MM.1S (cell line): ENCODE measurements around the gene ZP2.

Experiments used
- DNase-seq: peaks from one replicate; pipeline ENCODE4 v3.0.0-alpha.2; 2015
- H2AFZ ChIP-seq: fragments of 300-600 bp; sonication (generic); 2 replicates; pipeline ENCODE4 v1.6.0; 2016; ENCODE audit warnings: antibody characterized with exemption, low read length
- H3F3A ChIP-seq: fragments of 300-600 bp; sonication (generic); 2 replicates; pipeline ENCODE4 v1.6.1; 2016; ENCODE audit warnings: mild to moderate bottlenecking, antibody characterized with exemption, low read length, moderate library complexity, mixed read lengths; ENCODE audit not compliant: insufficient read depth
- H3K27ac ChIP-seq: fragments of 300-600 bp; sonication (generic); 2 replicates; pipeline ENCODE4 v1.5.1; 2016; ENCODE audit warnings: mild to moderate bottlenecking, low read length
- H3K27me3 ChIP-seq: fragments of 300-600 bp; sonication (generic); replicated peaks from 2 replicates; pipeline ENCODE4 v1.6.0; 2016; ENCODE audit warnings: low read length; ENCODE audit not compliant: insufficient read depth
- H3K36me3 ChIP-seq: fragments of 300-600 bp; sonication (generic); replicated peaks from 2 replicates; pipeline ENCODE4 v1.6.1; 2016; ENCODE audit warnings: mild to moderate bottlenecking, low read length, mixed read lengths; ENCODE audit not compliant: insufficient read depth
- H3K4me1 ChIP-seq: fragments of 300-600 bp; sonication (generic); 2 replicates; pipeline ENCODE4 v1.6.1; 2016; ENCODE audit warnings: low read length, mixed read lengths
- H3K4me2 ChIP-seq: fragments of 300-600 bp; sonication (generic); 2 replicates; pipeline ENCODE4 v1.6.0; 2016; ENCODE audit warnings: low read depth, low read length
- H3K4me3 ChIP-seq: fragments of 300-600 bp; sonication (generic); 2 replicates; pipeline ENCODE4 v1.5.1; 2016; ENCODE audit warnings: low read length, mixed read lengths
- H3K79me2 ChIP-seq: fragments of 300-600 bp; sonication (generic); 2 replicates; pipeline ENCODE4 v1.6.1; 2016; ENCODE audit warnings: mixed run types, low read length, mixed read lengths
- H3K9ac ChIP-seq: fragments of 300-600 bp; sonication (generic); 2 replicates; pipeline ENCODE4 v1.6.1; 2016; ENCODE audit warnings: low read length, mixed read lengths
- H3K9me2 ChIP-seq: fragments of 300-600 bp; sonication (generic); replicated peaks from 2 replicates; pipeline ENCODE4 v1.6.1; 2016; ENCODE audit warnings: mild to moderate bottlenecking, low read length, mixed read lengths; ENCODE audit not compliant: insufficient read depth
- H3K9me3 ChIP-seq: fragments of 300-600 bp; sonication (generic); replicated peaks from 2 replicates; pipeline ENCODE4 v1.6.1; 2016; ENCODE audit warnings: mild to moderate bottlenecking, low read length, mixed read lengths; ENCODE audit not compliant: insufficient read depth
- H4K20me1 ChIP-seq: fragments of 300-600 bp; sonication (generic); 2 replicates; pipeline ENCODE4 v1.6.1; 2016; ENCODE audit warnings: mild to moderate bottlenecking, low read length, moderate library complexity, mixed read lengths; ENCODE audit not compliant: insufficient read depth
- EZH2 ChIP-seq: fragments of 300-600 bp; sonication (generic); optimal IDR thresholded peaks from 2 replicates; pipeline ENCODE3; 2017; ENCODE audit warnings: low read depth, mild to moderate bottlenecking, antibody characterized with exemption, low read length, mixed read lengths
- EZH2phosphoT487 ChIP-seq: fragments of 300-600 bp; sonication (generic); IDR thresholded peaks from 2 replicates; pipeline ENCODE4 v1.6.1; 2018; ENCODE audit warnings: antibody characterized with exemption, low read length
- TF ChIP-seq, protein P1 (sequence below): fragments of 300-600 bp; sonication (generic); IDR thresholded peaks from 2 replicates; pipeline ENCODE4 v1.5.1; 2016; ENCODE audit warnings: antibody characterized with exemption, low read length, mixed read lengths

Gene ZP2

DNA sequence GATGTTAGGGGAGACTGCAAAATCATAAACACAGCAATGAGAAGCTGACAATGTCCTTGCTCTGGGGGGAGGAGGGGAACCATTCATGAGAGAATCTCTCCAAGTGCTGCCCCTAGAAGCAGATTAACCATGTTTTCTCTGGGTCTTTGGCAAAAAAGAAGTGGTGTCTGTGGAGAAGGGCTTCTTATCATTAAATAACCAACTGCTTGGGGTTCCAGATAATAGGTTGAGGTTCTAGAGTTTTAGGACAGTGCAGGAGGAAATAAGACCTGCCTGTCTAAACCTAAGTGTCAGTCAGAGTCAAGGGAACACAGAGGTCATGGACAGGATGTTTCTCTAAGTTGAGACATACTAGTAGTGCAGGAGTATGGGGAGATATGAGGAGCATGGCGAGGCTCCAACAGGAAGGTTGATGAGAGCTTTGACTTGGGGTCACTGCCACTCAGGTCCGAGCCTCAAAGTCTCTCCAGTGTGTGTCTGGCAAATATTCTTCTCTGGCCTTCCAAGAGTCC, 17.0 kb upstream of the ZP2 start:
- no peak for TF ChIP-seq EZH2phosphoT487
- no peak for TF ChIP-seq EZH2
- TF ChIP-seq, protein P1, sequence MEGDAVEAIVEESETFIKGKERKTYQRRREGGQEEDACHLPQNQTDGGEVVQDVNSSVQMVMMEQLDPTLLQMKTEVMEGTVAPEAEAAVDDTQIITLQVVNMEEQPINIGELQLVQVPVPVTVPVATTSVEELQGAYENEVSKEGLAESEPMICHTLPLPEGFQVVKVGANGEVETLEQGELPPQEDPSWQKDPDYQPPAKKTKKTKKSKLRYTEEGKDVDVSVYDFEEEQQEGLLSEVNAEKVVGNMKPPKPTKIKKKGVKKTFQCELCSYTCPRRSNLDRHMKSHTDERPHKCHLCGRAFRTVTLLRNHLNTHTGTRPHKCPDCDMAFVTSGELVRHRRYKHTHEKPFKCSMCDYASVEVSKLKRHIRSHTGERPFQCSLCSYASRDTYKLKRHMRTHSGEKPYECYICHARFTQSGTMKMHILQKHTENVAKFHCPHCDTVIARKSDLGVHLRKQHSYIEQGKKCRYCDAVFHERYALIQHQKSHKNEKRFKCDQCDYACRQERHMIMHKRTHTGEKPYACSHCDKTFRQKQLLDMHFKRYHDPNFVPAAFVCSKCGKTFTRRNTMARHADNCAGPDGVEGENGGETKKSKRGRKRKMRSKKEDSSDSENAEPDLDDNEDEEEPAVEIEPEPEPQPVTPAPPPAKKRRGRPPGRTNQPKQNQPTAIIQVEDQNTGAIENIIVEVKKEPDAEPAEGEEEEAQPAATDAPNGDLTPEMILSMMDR = no peak
- H2AFZ ChIP-seq = no peak overlapping the region
- no peaks in the 10 kb centered on the region for H3K36me3 ChIP-seq
- no peak overlapping the region for H3K27ac ChIP-seq
- no peaks in the 10 kb centered on the region for H3K9me3 ChIP-seq
- no peak overlapping the region for H3K9ac ChIP-seq
- no peaks in the 10 kb centered on the region for H3K27me3 ChIP-seq
- no peak overlapping the region for H3K4me2 ChIP-seq
- no peaks in the 10 kb centered on the region for H3K79me2 ChIP-seq
- no peak for DNase-seq
- H3K4me1 ChIP-seq = no peaks in the 10 kb centered on the region
- no peak overlapping the region for H3K4me3 ChIP-seq
- no peaks in the 10 kb centered on the region for H3K9me2 ChIP-seq
- no peaks in the 10 kb centered on the region for H3F3A ChIP-seq
- H4K20me1 ChIP-seq = no peaks in the 10 kb centered on the region

DNA sequence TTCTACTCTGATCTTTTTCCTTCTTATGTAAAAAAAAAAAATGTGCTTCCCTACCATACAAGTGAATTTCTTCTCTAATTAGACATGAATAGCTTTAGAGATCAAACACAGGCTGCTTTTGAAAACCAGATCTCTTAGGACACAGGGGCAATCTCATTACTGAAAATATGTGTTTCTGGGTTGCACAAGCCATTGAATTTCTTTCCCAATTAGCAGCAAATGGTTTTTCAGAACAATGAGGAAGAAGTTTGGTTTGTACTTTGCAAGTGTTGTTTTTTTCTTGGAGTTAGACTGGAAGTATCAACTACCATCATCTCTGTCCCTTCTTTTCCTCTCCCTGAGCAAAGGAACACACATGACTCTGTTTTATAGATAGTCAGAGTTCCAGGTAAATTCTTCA, 16.5 kb upstream of the ZP2 start:
- Histone ChIP-seq H3K4me1 (no peaks in the 10 kb centered on the region), H3K79me2 (no peaks in the 10 kb centered on the region), H2AFZ (no peak overlapping the region), H3K9me3 (no peaks in the 10 kb centered on the region), H3K27ac (no peak overlapping the region), H3K4me2 (no peak overlapping the region), H3F3A (no peaks in the 10 kb centered on the region), H3K27me3 (no peaks in the 10 kb centered on the region), H3K36me3 (no peaks in the 10 kb centered on the region), H3K9me2 (no peaks in the 10 kb centered on the region), H3K9ac (no peak overlapping the region), H3K4me3 (no peak overlapping the region), H4K20me1 (no peaks in the 10 kb centered on the region)
- TF ChIP-seq EZH2 = no peak
- TF ChIP-seq EZH2phosphoT487 = no peak
- TF ChIP-seq, protein P1 = no peak
- DNase-seq = no peak

DNA sequence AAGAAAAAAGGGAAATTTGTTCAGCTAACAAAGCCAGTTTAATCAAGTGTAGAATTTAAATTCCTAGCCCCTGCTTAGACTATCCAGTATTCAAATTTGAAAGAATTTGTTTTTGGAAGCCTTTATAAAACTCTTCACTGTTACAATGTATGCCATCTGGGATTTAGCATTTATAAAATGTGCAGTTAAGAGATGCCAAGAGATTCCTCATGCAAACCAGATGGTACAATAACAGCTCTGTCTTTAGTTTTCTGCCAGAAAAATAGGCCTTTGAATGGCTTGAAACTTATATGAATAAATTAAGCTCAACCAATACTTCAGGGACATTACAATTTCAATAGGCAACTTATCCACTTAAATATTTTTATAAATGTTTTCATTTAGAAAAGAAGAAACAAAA, 15.4 kb upstream of the ZP2 start:
- H3F3A ChIP-seq = no peaks in the 10 kb centered on the region
- H4K20me1 ChIP-seq = no peaks in the 10 kb centered on the region
- no peaks in the 10 kb centered on the region for H3K9me3 ChIP-seq
- TF ChIP-seq, protein P1 = no peak
- TF ChIP-seq EZH2phosphoT487 (no peak), EZH2 (no peak)
- no peak overlapping the region for H2AFZ ChIP-seq
- H3K79me2 ChIP-seq = no peaks in the 10 kb centered on the region
- H3K4me3 ChIP-seq = no peak overlapping the region
- H3K4me2 ChIP-seq = no peak overlapping the region
- no peaks in the 10 kb centered on the region for H3K36me3 ChIP-seq
- no peak overlapping the region for H3K27ac ChIP-seq
- no peaks in the 10 kb centered on the region for H3K9me2 ChIP-seq
- DNase-seq = no peak
- H3K9ac ChIP-seq = no peak overlapping the region
- H3K27me3 ChIP-seq = no peaks in the 10 kb centered on the region
- no peaks in the 10 kb centered on the region for H3K4me1 ChIP-seq
